Neural cell (in vitro differentiated cells): Measurements from ENCODE around the gene TRIM14.
"Not testable (repeated sequence)": the region's sequence is repeated elsewhere in the genome, so short reads cannot be mapped to it uniquely, and the experiment has no call there.

Source experiments
- EZH2 ChIP-seq: fragments of 200-600, 300-800 bp; shearing (Covaris generic), sonication (generic); IDR thresholded peaks from 2 replicates; pipeline ENCODE4 v1.6.1; 2014; ENCODE audit warnings: antibody characterized with exemption, low read length, borderline replicate concordance, mild to moderate bottlenecking; ENCODE audit not compliant: insufficient read depth, poor library complexity, severe bottlenecking
- POLR2AphosphoS5 ChIP-seq: IDR thresholded peaks from 2 replicates; pipeline ENCODE4 v1.6.1; 2012

- TF ChIP-seq POLR2AphosphoS5, EZH2: not testable (repeated sequence)
Measured at GRCh38 chr9:98019869-98020268, 99.2 kb downstream of the TRIM14 start.
